H9 (cell line): ENCODE data around the gene ULK4. TPM values are rescaled to one million over a fixed set of nuclear protein-coding genes. Genes with fewer than 3 reads are reported as not detected.

Source experiments
- DNase-seq: peaks from one replicate; pipeline ENCODE4 v3.0.0-alpha.2; 2017
- H2AFZ ChIP-seq: one replicate; pipeline ENCODE4 v1.6.1; 2013; ENCODE audit warnings: mild to moderate bottlenecking, low read length, control low read depth, moderate library complexity
- H2AK5ac ChIP-seq: 2 replicates; pipeline ENCODE4 v1.6.1; 2013; ENCODE audit warnings: low read length, control low read depth, mixed read lengths; ENCODE audit not compliant: insufficient read length
- H2BK120ac ChIP-seq: one replicate; pipeline ENCODE4 v1.6.1; 2013; ENCODE audit warnings: low read depth, mild to moderate bottlenecking, low read length, control low read depth, inconsistent platforms; ENCODE audit not compliant: poor library complexity, severe bottlenecking
- H2BK12ac ChIP-seq: 2 replicates; pipeline ENCODE4 v1.6.1; 2013; ENCODE audit warnings: low read length, control low read depth, mixed read lengths, low read depth; ENCODE audit not compliant: insufficient read length
- H2BK15ac ChIP-seq: 2 replicates; pipeline ENCODE4 v1.6.1; 2013; ENCODE audit warnings: low read depth, low read length, control low read depth
- H2BK20ac ChIP-seq: one replicate; pipeline ENCODE4 v1.6.1; 2013; ENCODE audit warnings: low read depth, mild to moderate bottlenecking, low read length, control low read depth, inconsistent platforms; ENCODE audit not compliant: poor library complexity, severe bottlenecking
- H2BK5ac ChIP-seq: 2 replicates; pipeline ENCODE4 v1.6.1; 2013; ENCODE audit warnings: low read length, control low read depth, mixed read lengths; ENCODE audit not compliant: insufficient read length
- H3K14ac ChIP-seq: 2 replicates; pipeline ENCODE4 v1.6.1; 2013; ENCODE audit warnings: low read length, control low read depth; ENCODE audit not compliant: insufficient read depth
- H3K18ac ChIP-seq: 2 replicates; pipeline ENCODE4 v1.6.1; 2013; ENCODE audit warnings: low read depth, mild to moderate bottlenecking, mixed read lengths, low read length, control low read depth; ENCODE audit not compliant: insufficient read length
- H3K23ac ChIP-seq: 2 replicates; pipeline ENCODE4 v1.6.1; 2013; ENCODE audit warnings: low read length, control low read depth, mixed read lengths, low read depth; ENCODE audit not compliant: insufficient read length
- H3K23me2 ChIP-seq: 2 replicates; pipeline ENCODE4 v1.6.1; 2013; ENCODE audit warnings: low read depth, mild to moderate bottlenecking, mixed read lengths, low read length, control low read depth; ENCODE audit not compliant: insufficient read length, poor library complexity, severe bottlenecking
- H3K27ac ChIP-seq: 2 replicates; pipeline ENCODE4 v1.5.1; 2013; ENCODE audit warnings: low read length, control low read depth, mixed read lengths, low read depth; ENCODE audit not compliant: insufficient read length
- H3K27me3 ChIP-seq: 2 replicates; pipeline ENCODE4 v1.6.1; 2013; ENCODE audit warnings: low read length, control low read depth, inconsistent platforms; ENCODE audit not compliant: insufficient read depth
- H3K4ac ChIP-seq: 2 replicates; pipeline ENCODE4 v1.6.1; 2013; ENCODE audit warnings: low read depth, mild to moderate bottlenecking, control low read depth, inconsistent platforms, low read length, moderate library complexity
- H3K4me1 ChIP-seq: 2 replicates; pipeline ENCODE4 v1.6.1; 2013; ENCODE audit warnings: low read length, control low read depth, inconsistent platforms; ENCODE audit not compliant: insufficient read depth
- H3K4me2 ChIP-seq: 2 replicates; pipeline ENCODE4 v1.6.1; 2013; ENCODE audit warnings: low read length, control low read depth, mixed read lengths; ENCODE audit not compliant: insufficient read length, insufficient read depth
- H3K56ac ChIP-seq: 2 replicates; pipeline ENCODE4 v1.6.1; 2013; ENCODE audit warnings: low read depth, mild to moderate bottlenecking, mixed read lengths, low read length, control low read depth; ENCODE audit not compliant: insufficient read length
- H3K79me1 ChIP-seq: 2 replicates; pipeline ENCODE4 v1.6.1; 2013; ENCODE audit warnings: low read depth, mild to moderate bottlenecking, moderate library complexity, low read length, control low read depth, inconsistent platforms; ENCODE audit not compliant: insufficient read depth, poor library complexity, severe bottlenecking
- H3K79me2 ChIP-seq: 2 replicates; pipeline ENCODE4 v1.6.1; 2013; ENCODE audit warnings: low read length, control low read depth, inconsistent platforms; ENCODE audit not compliant: insufficient read depth
- H3K9ac ChIP-seq: 2 replicates; pipeline ENCODE4 v1.6.1; 2013; ENCODE audit warnings: low read length, control low read depth, mixed read lengths; ENCODE audit not compliant: insufficient read length; ENCODE audit errors: extremely low read depth
- H3K9me3 ChIP-seq: one replicate; pipeline ENCODE4 v1.6.1; 2013; ENCODE audit warnings: low read depth, low read length, inconsistent platforms; ENCODE audit not compliant: control insufficient read depth
- H3T11ph ChIP-seq: one replicate; pipeline ENCODE4 v1.6.1; 2013; ENCODE audit warnings: mild to moderate bottlenecking, low read length, control low read depth, inconsistent platforms
- H4K20me1 ChIP-seq: one replicate; pipeline ENCODE4 v1.6.1; 2013; ENCODE audit not compliant: control insufficient read depth, insufficient read length, insufficient read depth
- H4K5ac ChIP-seq: 2 replicates; pipeline ENCODE4 v1.6.1; 2013; ENCODE audit warnings: low read depth, mild to moderate bottlenecking, mixed read lengths, low read length, control low read depth; ENCODE audit not compliant: insufficient read length
- H4K8ac ChIP-seq: replicated peaks from 2 replicates; pipeline ENCODE4 v1.6.1; 2013; ENCODE audit warnings: low read length, control low read depth, mixed read lengths, low read depth; ENCODE audit not compliant: insufficient read length
- H4K91ac ChIP-seq: 2 replicates; pipeline ENCODE4 v1.6.1; 2013; ENCODE audit warnings: low read depth, mild to moderate bottlenecking, moderate library complexity, mixed read lengths, low read length, control low read depth; ENCODE audit not compliant: insufficient read length
- H3K27ac Mint-ChIP-seq, 3 experiments: 2 replicates in 2 of 3; 3 replicates in 1 of 3; pipeline ENCODE4 v1.8.0; 2020 to 2021; ENCODE audit warnings: mixed read lengths in 3 of 3, mild to moderate bottlenecking in 1 of 3, moderate library complexity in 1 of 3
- H3K27me3 Mint-ChIP-seq: 2 replicates; pipeline ENCODE4 v1.8.0; 2021; ENCODE audit warnings: low read depth, mild to moderate bottlenecking, moderate library complexity, mixed read lengths
- H3K36me3 Mint-ChIP-seq, 3 experiments: 2 replicates in 2 of 3; 3 replicates in 1 of 3; pipeline ENCODE4 v1.8.0; 2020 to 2021; ENCODE audit warnings: low read depth in 3 of 3, mixed read lengths in 3 of 3; ENCODE audit not compliant: insufficient read depth in 1 of 3
- H3K4me1 Mint-ChIP-seq, 2 experiments: 2 replicates each; pipeline ENCODE4 v1.8.0; 2020; ENCODE audit warnings: mixed read lengths in 2 of 2
- H3K4me3 Mint-ChIP-seq, 2 experiments: 2 replicates in 1 of 2; 3 replicates in 1 of 2; pipeline ENCODE4 v1.8.0; 2020 to 2021; ENCODE audit warnings: mild to moderate bottlenecking in 2 of 2, mixed read lengths in 2 of 2, moderate library complexity in 1 of 2
- H3K9me3 Mint-ChIP-seq, 2 experiments: 2 replicates in 1 of 2; 3 replicates in 1 of 2; pipeline ENCODE4 v1.8.0; 2020; ENCODE audit warnings: mild to moderate bottlenecking in 2 of 2, mixed read lengths in 2 of 2, moderate library complexity in 1 of 2
- WGBS: extraction: QIAGEN DNeasy Blood & Tissue Kit; methylation state at CpG from one replicate; pipeline ENCODE4 v1.1.7; 2013; ENCODE audit warnings: missing lambda C conversion rate, low lambda C conversion rate, mixed read lengths; ENCODE audit not compliant: insufficient read length; ENCODE audit errors: extremely low coverage; 5-methylcytosine and 5-hydroxymethylcytosine counted together
- total RNA-seq: library from RNA; stranded (reverse); gene quantifications from 2 replicates; pipeline ENCODE4 v1.2.1, GENCODE V29; 2021
- TF ChIP-seq, protein P1 (sequence below): fragments of 200-600 bp; sonication (generic); conservative IDR thresholded peaks from 3 replicates; pipeline ENCODE4 v1.8.0; 2021; ENCODE audit warnings: antibody characterized with exemption, mild to moderate bottlenecking

Gene ULK4
- total RNA-seq, 1 experiment from 2014 or later = 12.9 TPM

DNA sequence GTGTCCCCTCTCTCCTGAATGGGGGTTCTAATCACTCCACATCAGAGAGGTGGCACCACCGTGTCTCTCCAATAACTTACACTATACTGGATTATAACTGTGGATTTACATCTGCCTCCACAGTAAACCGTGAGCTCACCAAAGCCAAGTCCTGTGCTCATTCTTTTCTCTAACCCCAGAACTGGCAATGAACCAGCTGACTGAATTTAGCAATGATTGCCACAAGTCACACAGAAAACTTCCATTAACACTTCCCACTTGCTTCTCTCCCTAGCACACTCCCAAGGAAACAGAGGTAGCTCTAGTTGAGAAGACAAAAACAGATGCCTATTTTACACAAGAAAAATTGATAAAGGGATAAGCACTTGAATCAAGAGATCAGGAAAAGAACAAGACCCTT is 361.3 kb downstream of the ULK4 start:
- H2BK12ac ChIP-seq = no peak overlapping the region
- no peaks in the 10 kb centered on the region for H3K4me1 ChIP-seq
- no peak overlapping the region for H3K4ac ChIP-seq
- H2BK5ac ChIP-seq = no peak overlapping the region
- no peak overlapping the region for H3K14ac ChIP-seq
- H3K4me1 Mint-ChIP-seq = no peaks in the 10 kb centered on the region
- no peak overlapping the region for H2BK120ac ChIP-seq
- no peak overlapping the region for H4K5ac ChIP-seq
- no peak overlapping the region for H4K8ac ChIP-seq
- H3K23me2 ChIP-seq = no peaks in the 10 kb centered on the region
- no peak overlapping the region for H3K27ac ChIP-seq
- no peak overlapping the region for H3K4me2 ChIP-seq
- no peaks in the 10 kb centered on the region for H4K20me1 ChIP-seq
- H3K18ac ChIP-seq = no peak overlapping the region
- H3K27ac Mint-ChIP-seq = no peak overlapping the region
- no peaks in the 10 kb centered on the region for H3K79me2 ChIP-seq
- TF ChIP-seq, protein P1, sequence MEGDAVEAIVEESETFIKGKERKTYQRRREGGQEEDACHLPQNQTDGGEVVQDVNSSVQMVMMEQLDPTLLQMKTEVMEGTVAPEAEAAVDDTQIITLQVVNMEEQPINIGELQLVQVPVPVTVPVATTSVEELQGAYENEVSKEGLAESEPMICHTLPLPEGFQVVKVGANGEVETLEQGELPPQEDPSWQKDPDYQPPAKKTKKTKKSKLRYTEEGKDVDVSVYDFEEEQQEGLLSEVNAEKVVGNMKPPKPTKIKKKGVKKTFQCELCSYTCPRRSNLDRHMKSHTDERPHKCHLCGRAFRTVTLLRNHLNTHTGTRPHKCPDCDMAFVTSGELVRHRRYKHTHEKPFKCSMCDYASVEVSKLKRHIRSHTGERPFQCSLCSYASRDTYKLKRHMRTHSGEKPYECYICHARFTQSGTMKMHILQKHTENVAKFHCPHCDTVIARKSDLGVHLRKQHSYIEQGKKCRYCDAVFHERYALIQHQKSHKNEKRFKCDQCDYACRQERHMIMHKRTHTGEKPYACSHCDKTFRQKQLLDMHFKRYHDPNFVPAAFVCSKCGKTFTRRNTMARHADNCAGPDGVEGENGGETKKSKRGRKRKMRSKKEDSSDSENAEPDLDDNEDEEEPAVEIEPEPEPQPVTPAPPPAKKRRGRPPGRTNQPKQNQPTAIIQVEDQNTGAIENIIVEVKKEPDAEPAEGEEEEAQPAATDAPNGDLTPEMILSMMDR = no peak
- no peaks in the 10 kb centered on the region for H3K9me3 Mint-ChIP-seq
- H3K4me3 Mint-ChIP-seq = no peak overlapping the region
- no peaks in the 10 kb centered on the region for H3K9me3 ChIP-seq
- H4K91ac ChIP-seq = no peak overlapping the region
- no peak overlapping the region for H3T11ph ChIP-seq
- no peaks in the 10 kb centered on the region for H3K36me3 Mint-ChIP-seq
- H2AFZ ChIP-seq = no peak overlapping the region
- no peak for DNase-seq
- no peak overlapping the region for H2BK15ac ChIP-seq
- no peak overlapping the region for H2AK5ac ChIP-seq
- H3K23ac ChIP-seq = no peak overlapping the region
- no peaks in the 10 kb centered on the region for H3K79me1 ChIP-seq
- no peak overlapping the region for H3K9ac ChIP-seq
- H3K27me3 ChIP-seq = no peaks in the 10 kb centered on the region
- no peak overlapping the region for H3K56ac ChIP-seq
- no peak overlapping the region for H2BK20ac ChIP-seq
- WGBS = no CpG with 5 or more reads among the region's 2 CpGs
- no peaks in the 10 kb centered on the region for H3K27me3 Mint-ChIP-seq
